GM21825 (cell line): ENCODE measurements around the gene RAB32.
"Not testable (repeated sequence)": the region's sequence is repeated elsewhere in the genome, so short reads cannot be mapped to it uniquely, and the experiment has no call there.

Source experiments
- ATAC-seq: cut with Tn5 transposase; IDR thresholded peaks from one replicate; pipeline ENCODE4 v1.9.1; 2021; ENCODE audit warnings: mild to moderate bottlenecking, moderate library complexity; ENCODE audit not compliant: unreplicated experiment

The RAB32 gene

DNA sequence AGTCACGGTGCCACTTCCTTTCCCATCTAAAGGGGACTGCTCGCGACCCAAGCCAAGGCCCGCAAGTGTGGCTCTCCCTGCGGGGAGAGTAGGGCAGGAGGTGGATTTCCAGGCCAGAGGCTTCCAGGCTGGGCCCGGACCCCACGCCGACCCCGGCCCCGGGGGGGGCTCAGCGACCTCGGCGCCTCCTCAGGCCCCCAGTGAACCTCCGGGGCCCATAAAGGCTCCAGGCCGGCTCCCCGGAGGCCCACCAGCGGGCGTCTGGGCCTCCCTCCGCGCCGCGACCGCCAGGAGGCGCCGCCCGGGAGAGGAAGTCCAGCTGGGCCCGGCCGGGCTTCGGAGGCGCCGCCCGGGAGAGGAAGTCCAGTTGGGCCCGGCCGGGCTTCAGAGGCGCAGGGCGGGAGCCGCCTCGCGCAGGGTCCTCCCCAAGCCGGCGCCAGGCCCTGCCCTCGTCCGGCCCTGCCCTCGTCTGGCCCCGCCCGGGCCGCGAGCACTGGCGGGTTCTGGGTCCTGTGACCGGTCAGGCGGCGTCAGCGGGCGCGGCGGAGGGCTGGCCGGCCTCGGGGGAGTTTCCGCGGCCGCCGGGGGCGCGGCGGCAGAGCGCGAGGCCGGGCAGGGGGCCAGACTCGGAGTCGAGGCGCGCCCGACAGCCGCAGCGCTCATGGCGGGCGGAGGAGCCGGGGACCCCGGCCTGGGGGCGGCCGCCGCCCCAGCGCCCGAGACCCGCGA is at the start of gene RAB32:
Gene RAB32 (plus strand): TSS at position 623 of the 729 bp plus-strand sequence. CDS start 39 bp downstream, at position 662.
- ATAC-seq, result peak; percentile 64

GRCh38 chr6:146498309-146498708 is 45.3 kb upstream of the RAB32 start:
- no peak for ATAC-seq

DNA sequence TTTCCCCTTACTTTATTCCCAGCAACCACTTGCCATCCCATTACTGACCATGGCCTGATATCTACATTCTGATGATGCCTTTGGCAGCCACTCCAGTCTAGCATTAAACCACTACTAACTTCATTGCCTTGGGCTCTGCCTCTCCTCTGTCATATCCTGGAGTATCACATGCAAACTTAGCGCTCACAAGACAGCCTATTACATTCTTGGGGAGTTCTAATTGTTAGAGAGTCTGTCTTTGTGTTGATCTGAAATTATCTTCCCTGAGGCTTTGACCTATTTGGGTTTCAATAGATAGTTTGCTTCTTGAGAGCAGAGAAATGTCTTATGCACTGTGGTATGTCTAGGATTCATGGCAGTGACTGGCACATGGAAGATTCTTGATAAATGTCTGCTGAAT is 40.5 kb upstream of the RAB32 start:
- no peak for ATAC-seq

- ATAC-seq, result no peak
Observed at GRCh38 chr6:146515212-146515611, 28.4 kb upstream of the RAB32 start.

DNA sequence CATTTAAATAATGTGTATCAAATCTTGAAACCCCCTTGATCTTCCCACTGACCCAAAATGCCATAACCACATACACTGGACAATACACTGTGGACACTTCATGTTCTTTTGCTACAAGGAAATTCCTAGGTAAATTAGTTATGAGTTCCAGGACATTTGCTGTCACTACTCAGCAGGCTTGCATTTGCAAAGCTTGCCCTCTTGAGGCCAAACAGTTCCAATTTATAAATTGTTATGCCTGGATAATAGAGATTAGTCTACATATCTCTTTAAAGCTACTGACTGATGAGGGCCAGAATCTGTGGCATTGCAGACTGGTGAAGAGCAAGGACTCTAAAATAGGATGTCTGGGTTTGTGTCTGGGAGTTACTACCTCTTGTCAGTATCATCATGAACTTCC is 17.4 kb upstream of the RAB32 start:
- ATAC-seq, result no peak

GRCh38 chr6:146532702-146533101 is 10.9 kb upstream of the RAB32 start:
- no peak for ATAC-seq

DNA sequence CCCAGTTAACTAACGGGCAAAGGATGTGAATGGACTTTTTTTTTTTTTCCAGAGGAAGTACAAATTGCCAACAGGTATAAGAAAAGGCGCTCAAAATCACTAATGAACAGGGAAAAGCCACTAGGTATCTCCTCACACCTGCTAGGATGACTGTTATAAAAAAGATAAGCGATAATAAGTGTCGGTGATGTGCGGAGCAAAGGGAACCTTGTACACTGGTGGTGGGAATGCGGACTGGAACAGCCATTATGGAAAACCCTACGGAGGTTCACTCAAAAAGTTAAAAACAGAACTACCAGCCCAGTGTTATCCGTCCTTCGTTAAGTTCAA is 787 bp upstream of the RAB32 start:
- no peak for ATAC-seq

DNA sequence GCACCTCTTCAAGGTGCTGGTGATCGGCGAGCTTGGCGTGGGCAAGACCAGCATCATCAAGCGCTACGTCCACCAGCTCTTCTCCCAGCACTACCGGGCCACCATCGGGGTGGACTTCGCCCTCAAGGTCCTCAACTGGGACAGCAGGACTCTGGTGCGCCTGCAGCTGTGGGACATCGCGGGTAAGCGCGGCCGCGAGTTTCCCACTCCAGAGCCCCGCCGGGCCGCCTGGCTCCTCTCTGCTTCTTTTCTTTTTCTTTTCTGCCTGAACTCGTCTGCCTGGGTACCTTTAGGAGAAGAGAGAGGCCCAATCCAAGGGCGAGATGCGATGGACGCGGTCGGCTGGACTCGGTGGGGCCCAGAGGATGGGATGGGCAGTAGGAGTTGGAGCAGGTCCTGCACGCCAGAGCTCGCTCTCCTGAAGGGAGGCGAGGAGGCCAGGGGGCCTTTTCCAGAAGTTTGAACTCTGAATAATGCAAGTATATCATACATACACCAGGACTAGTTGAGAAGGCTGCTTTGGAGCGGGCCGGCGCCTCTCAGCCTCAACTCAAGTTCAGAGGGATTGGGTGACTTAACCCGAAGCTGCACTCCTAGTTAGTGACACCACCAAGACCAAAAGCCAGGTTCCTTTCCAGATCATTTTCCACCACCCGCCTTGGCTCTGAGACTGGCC is 445 bp downstream of the RAB32 start:
- ATAC-seq, result peak; percentile 27

DNA sequence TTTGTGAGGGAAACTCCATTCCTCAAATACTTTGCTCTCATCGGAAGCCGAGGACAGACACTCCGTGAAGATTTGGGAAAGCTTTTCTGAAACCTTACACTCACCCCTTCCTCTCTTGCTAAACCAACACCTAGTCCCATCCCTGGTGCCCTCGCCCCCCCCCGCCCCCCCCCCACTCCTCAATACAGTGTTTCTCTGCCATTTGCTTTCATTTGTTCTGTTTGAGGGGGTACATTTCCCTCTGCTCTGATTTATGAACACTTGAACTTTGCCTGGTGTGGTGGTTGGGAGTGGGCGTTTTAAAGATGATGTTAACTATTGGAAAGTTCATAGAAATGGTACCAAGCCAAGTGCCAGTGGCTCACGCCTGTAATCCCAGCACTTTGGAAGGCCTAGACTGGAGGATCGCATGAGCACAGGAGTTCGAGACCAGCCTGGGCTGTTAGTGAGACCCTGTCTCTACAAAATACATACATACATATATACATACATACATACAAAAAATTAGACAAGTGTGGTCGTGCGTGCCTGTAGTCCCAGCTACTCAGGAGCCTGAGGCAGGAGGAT is 1.1 kb downstream of the RAB32 start:
- no peak for ATAC-seq

GRCh38 chr6:146545581-146545980 is 1.9 kb downstream of the RAB32 start:
- no peak for ATAC-seq

- no peak for ATAC-seq
Observed at GRCh38 chr6:146546443-146547043, 2.9 kb downstream of the RAB32 start.

- no peak for ATAC-seq
Observed at GRCh38 chr6:146547889-146548288, 4.3 kb downstream of the RAB32 start.

GRCh38 chr6:146548898-146549374 is 5.3 kb downstream of the RAB32 start:
- ATAC-seq, result no peak

- ATAC-seq, result no peak
Observed at GRCh38 chr6:146550911-146551310, 7.3 kb downstream of the RAB32 start.

- no peak for ATAC-seq
Observed at GRCh38 chr6:146551545-146551944, 7.9 kb downstream of the RAB32 start.

DNA sequence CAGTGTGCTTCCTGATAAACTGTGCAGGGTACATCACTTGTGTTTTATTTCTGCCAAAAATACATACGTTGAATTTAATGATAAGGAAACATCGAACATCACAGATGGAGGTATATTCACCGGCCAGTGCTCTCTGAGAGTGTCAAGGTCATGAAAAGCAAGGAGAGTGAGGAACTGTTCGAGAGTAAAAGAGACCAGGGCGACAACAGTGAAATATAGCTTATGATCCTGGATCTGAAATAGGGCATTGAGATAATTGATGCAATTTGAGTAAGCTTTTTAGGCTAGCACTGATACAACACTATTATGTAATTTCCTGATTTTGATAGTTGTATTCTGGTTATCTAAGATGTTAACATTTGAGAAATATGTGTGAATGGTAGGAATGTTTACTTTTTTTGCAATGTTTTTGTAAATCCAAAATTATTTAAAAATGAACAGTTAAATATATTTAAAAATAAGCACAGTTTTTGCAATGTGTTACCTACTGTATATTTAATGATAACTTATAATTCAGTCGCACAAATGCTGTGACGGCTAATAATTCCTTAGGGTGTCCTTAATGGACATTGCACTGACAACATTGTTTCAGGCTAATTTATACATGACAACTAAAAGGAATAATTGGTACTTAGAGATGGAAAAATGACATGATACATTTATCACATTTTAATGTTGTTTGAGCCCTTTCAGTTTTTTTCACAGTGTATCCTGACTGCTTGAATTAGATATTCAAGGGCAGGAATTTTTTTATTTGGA is 9.9 kb downstream of the RAB32 start:
- no peak for ATAC-seq

- no peak for ATAC-seq
Observed at GRCh38 chr6:146560607-146561006, 17.0 kb downstream of the RAB32 start.

DNA sequence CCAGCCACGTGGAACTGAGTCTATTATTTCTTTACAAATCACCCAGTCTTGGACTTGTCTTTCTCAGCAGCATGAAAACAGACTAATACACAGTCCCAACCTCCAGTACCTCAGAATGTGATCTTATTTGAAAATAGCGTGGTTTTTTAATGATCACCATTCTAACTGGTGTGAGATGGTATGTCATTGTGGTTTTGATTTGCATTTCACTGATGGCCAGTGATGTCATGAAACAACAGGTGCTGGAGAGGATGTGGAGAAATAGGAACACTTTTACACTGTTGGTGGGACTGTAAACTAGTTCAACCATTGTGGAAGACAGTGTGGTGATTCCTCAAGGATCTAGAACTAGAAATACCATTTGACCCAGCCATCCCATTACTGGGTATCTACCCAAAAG is 23.0 kb downstream of the RAB32 start:
- not testable (repeated sequence) for ATAC-seq

DNA sequence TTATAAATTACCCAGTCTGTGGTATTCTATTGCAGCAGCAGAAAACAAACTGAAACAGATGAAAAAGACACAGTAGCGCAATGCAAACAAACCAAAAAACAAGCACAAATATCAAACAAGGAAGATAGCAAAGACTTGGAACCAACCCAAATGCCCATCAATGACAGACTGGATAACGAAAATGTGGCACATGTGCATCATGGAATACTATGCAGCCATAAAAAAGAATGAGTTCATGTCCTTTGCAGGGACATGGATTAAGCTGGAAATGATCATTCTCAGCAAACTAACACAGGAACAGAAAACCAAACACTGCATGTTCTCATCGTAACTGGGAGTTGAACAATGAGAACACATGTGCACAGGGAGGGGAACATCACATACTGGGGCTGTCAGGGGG is 25.0 kb downstream of the RAB32 start:
- not testable (repeated sequence) for ATAC-seq

DNA sequence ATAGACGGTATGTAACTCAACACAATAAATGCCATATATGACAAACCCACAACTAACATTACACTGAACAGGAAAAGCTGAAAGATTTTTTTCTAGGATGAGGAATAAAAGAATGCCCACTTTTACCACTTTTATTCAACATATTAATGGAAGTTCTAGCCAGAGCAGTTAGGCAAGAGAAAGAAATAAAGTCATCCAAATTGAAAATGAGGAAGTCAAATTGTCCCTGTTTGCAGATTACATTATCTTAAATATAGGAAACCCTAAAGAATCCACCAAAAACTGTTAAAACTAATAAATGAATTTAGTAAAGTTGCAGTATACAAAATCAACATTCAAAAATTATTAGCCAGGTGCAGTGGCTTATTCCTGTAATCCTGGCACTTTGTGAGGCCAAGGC is 30.6 kb downstream of the RAB32 start:
- no peak for ATAC-seq

DNA sequence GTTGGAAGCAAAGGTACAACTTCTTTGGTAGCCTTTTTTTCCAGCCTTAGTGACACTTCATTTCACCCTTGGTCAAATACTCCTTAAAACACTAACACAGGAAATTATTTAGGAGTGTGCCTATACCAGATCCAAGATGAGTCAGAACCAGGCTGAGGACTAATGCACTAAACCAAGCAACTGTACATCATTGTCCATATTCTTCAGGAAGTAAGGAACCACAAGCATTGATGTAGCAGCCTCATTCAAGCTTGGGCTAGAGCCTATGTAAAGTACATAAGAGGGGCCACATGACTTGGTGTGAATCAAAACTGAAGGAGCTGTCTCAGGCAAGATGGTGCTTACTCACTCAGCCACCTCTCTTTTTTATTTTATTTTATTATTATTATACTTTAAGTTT is 34.4 kb downstream of the RAB32 start:
- no peak for ATAC-seq
